Ovary (tissue), 3 donors: ENCODE data around the gene BRAT1.

ENCODE experiments used
- EP300 ChIP-seq: sonication (generic); formaldehyde crosslinking; IDR thresholded peaks from one replicate; pipeline ENCODE4 v1.6.1; 2017; ENCODE audit warnings: antibody characterized with exemption
- TF ChIP-seq, protein P1 (sequence below), 3 donors: fragments of 450-650 bp in 2 of 3; fragments of 200-600 bp in 1 of 3; IDR thresholded peaks; one replicate each; pipeline versions ENCODE4 v1.5.1 to v1.8.0; 2016 to 2022; ENCODE audit warnings: antibody characterized with exemption in 3 of 3, mild to moderate bottlenecking in 1 of 3
- donor health status: DM: no; HTN: no; CAD: no.

DNA sequence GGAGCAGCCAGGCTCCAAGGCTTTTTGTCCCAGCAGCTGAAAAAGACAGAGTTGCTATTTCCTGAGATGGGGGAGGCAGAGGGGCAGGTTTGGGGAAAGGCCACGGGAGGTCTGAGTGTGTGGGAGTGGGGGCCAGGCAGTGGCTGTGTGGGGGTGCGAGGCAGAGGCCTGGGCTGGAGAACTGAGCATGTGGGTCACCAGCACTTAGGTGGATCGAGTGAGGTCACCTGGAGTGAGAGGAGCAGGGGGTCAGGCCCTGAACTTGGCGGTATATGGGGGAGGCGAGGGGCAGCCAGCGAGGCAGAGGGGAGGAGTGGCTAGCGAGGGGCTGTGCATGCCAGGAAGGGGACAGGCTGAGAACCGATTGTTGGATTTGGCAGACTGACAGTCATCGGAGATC is 31.8 kb upstream of the BRAT1 start:
- TF ChIP-seq, protein P1, sequence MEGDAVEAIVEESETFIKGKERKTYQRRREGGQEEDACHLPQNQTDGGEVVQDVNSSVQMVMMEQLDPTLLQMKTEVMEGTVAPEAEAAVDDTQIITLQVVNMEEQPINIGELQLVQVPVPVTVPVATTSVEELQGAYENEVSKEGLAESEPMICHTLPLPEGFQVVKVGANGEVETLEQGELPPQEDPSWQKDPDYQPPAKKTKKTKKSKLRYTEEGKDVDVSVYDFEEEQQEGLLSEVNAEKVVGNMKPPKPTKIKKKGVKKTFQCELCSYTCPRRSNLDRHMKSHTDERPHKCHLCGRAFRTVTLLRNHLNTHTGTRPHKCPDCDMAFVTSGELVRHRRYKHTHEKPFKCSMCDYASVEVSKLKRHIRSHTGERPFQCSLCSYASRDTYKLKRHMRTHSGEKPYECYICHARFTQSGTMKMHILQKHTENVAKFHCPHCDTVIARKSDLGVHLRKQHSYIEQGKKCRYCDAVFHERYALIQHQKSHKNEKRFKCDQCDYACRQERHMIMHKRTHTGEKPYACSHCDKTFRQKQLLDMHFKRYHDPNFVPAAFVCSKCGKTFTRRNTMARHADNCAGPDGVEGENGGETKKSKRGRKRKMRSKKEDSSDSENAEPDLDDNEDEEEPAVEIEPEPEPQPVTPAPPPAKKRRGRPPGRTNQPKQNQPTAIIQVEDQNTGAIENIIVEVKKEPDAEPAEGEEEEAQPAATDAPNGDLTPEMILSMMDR (IDR thresholded peaks at IDR 0.05) = no peak
- no peak for TF ChIP-seq EP300
